HG03139 (cell line): ENCODE measurements around the gene AIRE.
"Not testable (repeated sequence)": the region's sequence is repeated elsewhere in the genome, so short reads cannot be mapped to it uniquely, and the experiment has no call there.

ENCODE experiments used
- ATAC-seq: cut with Tn5 transposase; IDR thresholded peaks from one replicate; pipeline ENCODE4 v1.9.1; 2021; ENCODE audit not compliant: unreplicated experiment

AIRE gene

GRCh38 chr21:44265734-44266270 lies 19.9 kb upstream of the AIRE start:
- no peak for ATAC-seq

GRCh38 chr21:44267655-44268142 lies 18.0 kb upstream of the AIRE start:
- ATAC-seq, result no peak

GRCh38 chr21:44269090-44269489 lies 16.6 kb upstream of the AIRE start:
- no peak for ATAC-seq

- ATAC-seq, result no peak
Measured at GRCh38 chr21:44271558-44272283, 14.0 kb upstream of the AIRE start.

GRCh38 chr21:44272284-44272858 lies 13.3 kb upstream of the AIRE start:
- ATAC-seq, result no peak

GRCh38 chr21:44273046-44273445 lies 12.6 kb upstream of the AIRE start:
- no peak for ATAC-seq

- no peak for ATAC-seq
Measured at GRCh38 chr21:44275041-44275440, 10.6 kb upstream of the AIRE start.

GRCh38 chr21:44279354-44280260 lies 6.1 kb upstream of the AIRE start:
- ATAC-seq, result no peak

GRCh38 chr21:44281801-44282200 lies 3.9 kb upstream of the AIRE start:
- ATAC-seq, result no peak

- no peak for ATAC-seq
Measured at GRCh38 chr21:44282370-44282769, 3.3 kb upstream of the AIRE start.

- not testable (repeated sequence) for ATAC-seq
Measured at GRCh38 chr21:44283211-44283785, 2.4 kb upstream of the AIRE start.

- ATAC-seq, result no peak
Measured at GRCh38 chr21:44283948-44284347, 1.7 kb upstream of the AIRE start.

- ATAC-seq, result no peak
Measured at GRCh38 chr21:44286086-44286715, 525 bp downstream of the AIRE start.

- ATAC-seq, result no peak
Measured at GRCh38 chr21:44286716-44287632, 1.3 kb downstream of the AIRE start.

GRCh38 chr21:44288251-44289110 lies 2.8 kb downstream of the AIRE start:
- no peak for ATAC-seq

- no peak for ATAC-seq
Measured at GRCh38 chr21:44289381-44290010, 3.8 kb downstream of the AIRE start.

- no peak for ATAC-seq
Measured at GRCh38 chr21:44290327-44291077, 4.8 kb downstream of the AIRE start.
